GM18868 (cell line): ENCODE data around the gene INPP5B.
A peak's percentile ranks its signal among the peaks of the same experiment; 100 is the strongest.
"Not testable (repeated sequence)": the region's sequence is repeated elsewhere in the genome, so short reads cannot be mapped to it uniquely, and the experiment has no call there.

Experiments used
- ATAC-seq: cut with Tn5 transposase; IDR thresholded peaks from one replicate; pipeline ENCODE4 v1.9.1; 2021; ENCODE audit warnings: mild to moderate bottlenecking, moderate library complexity; ENCODE audit not compliant: unreplicated experiment

Gene INPP5B

DNA sequence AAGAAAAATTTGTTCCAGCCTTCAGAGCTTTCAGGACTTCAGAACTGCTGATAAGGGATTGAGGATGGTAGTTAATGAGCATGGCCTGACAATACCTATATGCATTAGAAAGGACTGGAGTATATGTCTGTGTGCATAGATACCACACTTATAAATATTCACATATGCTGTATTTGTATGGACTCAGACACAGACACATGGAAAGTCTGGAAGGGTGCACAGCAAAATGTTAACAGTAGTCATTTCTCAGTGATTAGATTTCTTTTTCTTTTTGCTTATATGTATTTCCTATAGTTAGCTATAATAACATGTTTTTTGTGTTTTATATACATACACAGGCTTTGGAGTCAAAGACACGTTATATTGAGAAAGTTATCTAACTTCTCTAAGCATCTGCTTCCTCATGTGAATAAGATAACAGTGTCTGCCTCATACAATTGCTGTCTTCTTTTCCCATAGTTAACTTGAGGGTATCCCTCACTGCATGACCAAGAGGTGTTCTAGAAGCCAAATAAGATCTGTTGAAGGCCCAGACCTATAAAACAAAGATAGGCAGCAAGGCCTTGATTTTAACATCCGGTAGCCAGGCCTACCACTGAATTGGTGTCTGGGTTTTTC, 31.3 kb downstream of the INPP5B start:
- no peak for ATAC-seq

DNA sequence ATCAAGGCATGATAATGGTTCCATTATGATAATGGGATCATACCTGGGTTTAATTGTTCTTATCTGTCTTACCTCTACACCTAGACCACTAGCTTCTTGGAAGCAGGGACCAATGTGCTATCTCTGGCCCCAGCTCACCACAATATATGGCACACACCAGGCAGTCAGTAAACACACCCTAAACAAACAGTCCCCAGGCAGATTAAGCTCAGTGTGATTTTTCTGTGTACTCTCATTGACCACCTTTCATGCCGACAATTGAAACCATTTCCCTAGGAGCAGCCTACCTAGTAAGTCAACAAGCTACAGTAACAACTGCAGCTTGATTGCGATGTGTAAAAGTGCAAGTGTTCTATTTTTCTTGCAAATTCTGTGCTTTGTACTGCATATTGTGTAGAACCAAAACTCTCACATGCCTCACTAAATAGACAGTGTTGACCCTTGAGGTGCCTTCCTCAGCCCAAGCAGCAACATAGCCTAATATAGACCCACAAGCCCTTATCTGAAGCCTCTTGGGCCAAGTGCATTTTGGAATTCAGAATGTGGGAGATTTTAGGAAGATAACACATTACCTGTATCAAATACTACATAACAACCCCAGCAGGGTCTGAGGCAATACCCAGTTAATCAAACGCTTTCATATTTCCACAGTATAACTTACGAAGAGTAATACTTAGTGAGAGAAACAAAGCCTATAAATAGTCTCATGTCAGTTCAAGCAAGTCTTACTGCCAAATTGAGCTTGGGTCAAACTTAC, 32.0 kb downstream of the INPP5B start:
- ATAC-seq, result no peak

- not testable (repeated sequence) for ATAC-seq
Observed at GRCh38 chr1:37911478-37911877, 35.4 kb downstream of the INPP5B start.

GRCh38 chr1:37910886-37911285, 36.0 kb downstream of the INPP5B start:
- ATAC-seq, result not testable (repeated sequence)

GRCh38 chr1:37908531-37908930, 38.3 kb downstream of the INPP5B start:
- not testable (repeated sequence) for ATAC-seq

- ATAC-seq, result not testable (repeated sequence)
Observed at GRCh38 chr1:37907416-37908125, 39.3 kb downstream of the INPP5B start.

DNA sequence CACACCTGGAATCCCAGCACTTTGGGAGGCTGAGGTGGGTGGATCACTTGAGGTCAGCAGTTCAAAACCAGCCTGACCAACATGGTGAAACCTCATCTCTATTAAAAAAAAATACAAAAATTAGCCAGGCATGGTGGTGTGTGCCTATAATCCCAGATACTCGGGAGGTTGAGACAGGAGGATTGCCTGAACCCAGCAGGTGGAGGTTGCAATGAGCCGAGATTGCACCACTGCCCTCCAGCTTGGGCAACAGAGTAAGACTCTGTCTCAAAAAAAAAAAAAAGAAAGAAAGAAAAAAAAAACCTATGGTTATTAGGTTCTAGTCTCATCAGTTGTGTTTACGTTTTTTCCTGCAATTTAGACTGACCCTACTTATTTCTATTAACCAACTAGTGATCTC, 40.3 kb downstream of the INPP5B start:
- ATAC-seq, result not testable (repeated sequence)

DNA sequence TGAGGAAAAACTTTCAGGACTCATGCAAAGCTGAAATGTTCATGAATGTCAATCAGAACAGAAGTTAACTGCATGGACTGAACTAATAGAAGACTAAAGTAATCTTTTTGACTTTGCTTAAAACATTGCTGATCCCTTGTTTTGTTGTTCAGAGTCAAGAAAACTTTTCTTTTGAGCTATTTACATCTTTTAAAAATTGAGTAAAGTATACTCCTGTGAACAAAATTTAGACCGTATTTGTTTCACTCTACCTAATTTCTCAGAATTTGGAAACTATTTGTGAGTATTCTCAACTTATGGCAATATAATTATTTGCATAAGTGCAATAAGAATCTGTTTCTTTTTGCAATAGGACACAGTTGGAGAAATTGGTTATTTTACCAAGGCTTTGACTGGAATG, 41.1 kb downstream of the INPP5B start:
- no peak for ATAC-seq

DNA sequence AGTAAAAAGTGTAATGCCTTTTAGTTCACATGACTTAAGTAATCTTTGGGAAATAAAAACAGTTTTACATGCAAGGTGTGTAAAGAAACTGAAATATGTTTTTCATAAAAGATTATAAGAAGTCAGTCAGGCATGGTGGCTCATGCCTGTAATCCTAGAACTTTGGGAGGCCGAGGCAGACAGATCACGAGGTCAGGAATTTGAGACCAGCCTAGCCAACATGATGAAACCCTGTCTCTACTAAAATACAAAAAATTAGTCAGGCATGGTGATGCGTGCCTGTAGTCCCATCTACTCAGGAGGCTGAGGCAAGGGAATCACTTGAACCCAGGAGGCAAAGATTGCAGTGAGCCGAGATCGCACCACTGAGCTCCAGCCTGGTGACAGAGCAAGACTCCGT, 42.9 kb downstream of the INPP5B start:
- ATAC-seq, result not testable (repeated sequence)

- no peak for ATAC-seq
Observed at GRCh38 chr1:37902983-37903382, 43.9 kb downstream of the INPP5B start.

DNA sequence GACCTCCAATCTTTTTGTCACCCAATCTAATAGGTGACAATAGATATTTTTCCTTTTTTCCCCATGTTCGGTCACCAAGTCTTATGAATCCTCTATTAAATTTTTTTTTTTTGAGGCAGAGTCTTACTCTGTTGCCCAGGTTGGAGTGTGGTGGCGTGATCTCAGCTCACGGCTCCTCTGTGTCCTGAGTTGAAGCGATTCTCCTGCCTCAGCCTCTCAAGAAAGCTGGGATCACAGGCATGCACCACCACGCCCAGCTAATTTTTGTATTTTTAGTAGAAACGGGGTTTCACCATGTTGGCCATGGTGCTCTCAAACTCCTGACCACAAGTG, 45.0 kb downstream of the INPP5B start:
- no peak for ATAC-seq

GRCh38 chr1:37901191-37901892, 45.5 kb downstream of the INPP5B start:
- peak; percentile 54 for ATAC-seq

- ATAC-seq, result not testable (repeated sequence)
Observed at GRCh38 chr1:37897563-37897962, 49.3 kb downstream of the INPP5B start.

- ATAC-seq, result no peak
Observed at GRCh38 chr1:37893673-37894072, 53.2 kb downstream of the INPP5B start.

- ATAC-seq, result no peak
Observed at GRCh38 chr1:37892151-37893047, 54.5 kb downstream of the INPP5B start.

DNA sequence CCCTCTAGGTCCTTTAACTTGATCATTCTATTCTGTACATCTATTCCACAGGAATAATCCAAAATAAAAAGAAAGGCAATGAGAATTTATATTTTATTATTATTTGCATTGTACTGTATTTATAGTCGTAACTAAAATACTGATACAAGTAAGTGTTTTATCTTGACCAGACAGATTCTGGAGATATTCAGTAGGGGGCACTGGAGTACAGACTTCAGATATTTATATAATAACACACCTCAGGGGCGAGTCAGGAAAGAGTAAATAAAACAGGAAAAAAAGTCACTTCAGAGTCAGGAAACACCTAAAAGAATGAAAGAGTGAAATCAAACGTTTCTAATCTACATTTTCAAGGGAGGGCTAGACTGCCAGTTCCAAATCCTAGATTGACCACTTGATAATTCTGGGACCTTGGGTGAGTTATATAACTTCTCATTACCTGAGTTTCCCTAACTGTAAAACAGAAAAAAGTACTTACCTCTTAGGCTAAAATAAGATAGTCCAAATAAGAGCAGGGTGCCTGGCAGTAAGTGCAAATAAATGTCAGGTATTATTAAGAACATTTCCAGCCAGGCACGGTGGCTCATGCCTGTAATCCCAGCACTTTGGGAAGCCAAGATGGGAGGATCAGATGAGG, 56.4 kb downstream of the INPP5B start:
- no peak for ATAC-seq

DNA sequence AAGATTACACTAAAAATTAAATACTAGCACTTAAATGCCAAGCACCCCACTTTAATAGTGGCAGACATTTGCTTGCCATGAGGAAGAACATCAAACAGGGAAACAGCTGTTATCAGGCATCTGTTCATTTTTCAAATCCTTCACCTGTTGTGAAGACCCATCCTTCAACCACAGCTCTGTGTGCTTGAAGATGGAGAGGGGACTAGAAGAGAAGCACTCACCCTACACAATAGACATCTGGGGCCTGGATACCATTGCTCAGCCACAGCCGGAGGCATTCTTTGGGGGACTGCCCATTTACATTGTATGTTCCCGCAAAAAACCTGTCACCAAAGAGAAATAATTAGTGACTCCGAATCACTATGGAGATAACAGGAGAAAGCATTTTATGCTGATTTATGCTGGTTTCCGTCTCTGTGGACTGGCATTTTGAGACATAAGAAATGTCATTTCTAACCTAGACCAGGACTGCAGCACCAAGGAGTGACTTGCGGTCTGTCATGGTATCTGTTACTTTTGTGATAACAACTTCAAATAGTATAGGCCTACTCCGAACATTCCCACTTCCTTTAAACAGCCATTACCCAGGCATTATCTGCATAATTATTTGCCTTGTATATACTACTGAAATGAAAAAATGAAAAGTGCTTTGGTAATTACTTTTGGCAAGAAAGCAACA, 58.7 kb downstream of the INPP5B start:
- ATAC-seq, result no peak

GRCh38 chr1:37884145-37884544, 62.7 kb downstream of the INPP5B start:
- no peak for ATAC-seq

DNA sequence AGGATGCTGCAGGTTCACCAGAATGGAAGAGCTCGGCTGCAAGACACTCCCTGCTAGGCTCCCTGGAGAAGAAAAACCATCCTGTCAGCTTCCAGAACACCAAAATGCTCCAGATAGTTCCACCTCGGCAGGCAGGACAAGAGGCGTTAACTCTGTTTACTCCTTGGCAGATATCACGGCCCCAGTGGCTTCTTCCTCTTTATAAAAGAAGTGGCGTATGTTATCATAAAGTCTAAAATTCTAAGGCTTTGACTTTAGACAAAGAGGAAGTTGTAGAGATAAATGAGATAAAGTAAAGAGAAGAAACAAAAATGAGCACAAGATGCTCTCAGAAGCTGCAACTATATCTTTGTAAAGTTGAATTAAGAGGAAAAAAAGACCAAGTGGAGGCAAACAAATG, 63.2 kb downstream of the INPP5B start:
- ATAC-seq, result no peak
